Endothelial cell of hepatic sinusoid (primary cell): ENCODE measurements around the gene LRMDA.

Source experiments
- in situ Hi-C: cut with HindIII; loops from 2 replicates; pipeline ENCODE4 v1.10.0; 2017; ENCODE audit warnings: low sequenced_read_pairs

The LRMDA gene

GRCh38 chr10:76428551-76429367, 997.3 kb downstream of the LRMDA start:
- in situ Hi-C loops: no loop called here

- in situ Hi-C loops: no loop called here
These were observed 998.1 kb downstream of the LRMDA start for GRCh38 chr10:76429368-76430060.

GRCh38 chr10:76430061-76430645, 998.7 kb downstream of the LRMDA start:
- in situ Hi-C loops: no loop called here

- in situ Hi-C loops: no loop called here
These were observed 1000.9 kb downstream of the LRMDA start for GRCh38 chr10:76432016-76433012.

GRCh38 chr10:76433161-76434005, 1002.0 kb downstream of the LRMDA start:
- in situ Hi-C loops: no loop called here

GRCh38 chr10:76435157-76435556, 1003.7 kb downstream of the LRMDA start:
- in situ Hi-C loops: loop anchor here (5.0 kb wide), 1 partner anchor 37 kb away; no protein-coding TSS in a partner anchor

- in situ Hi-C loops: loop anchor here (5.0 kb wide), 1 partner anchor 36 kb away; no protein-coding TSS in a partner anchor
These were observed 1005.0 kb downstream of the LRMDA start for GRCh38 chr10:76436401-76436811.

GRCh38 chr10:76436981-76437380, 1005.6 kb downstream of the LRMDA start:
- in situ Hi-C loops: loop anchor here (5.0 kb wide), 1 partner anchor 35 kb away; no protein-coding TSS in a partner anchor

- in situ Hi-C loops: no loop called here
These were observed 1009.0 kb downstream of the LRMDA start for GRCh38 chr10:76440426-76440825.

GRCh38 chr10:76442113-76442512, 1010.7 kb downstream of the LRMDA start:
- in situ Hi-C loops: no loop called here

GRCh38 chr10:76444034-76444800, 1012.8 kb downstream of the LRMDA start:
- in situ Hi-C loops: no loop called here

- in situ Hi-C loops: no loop called here
These were observed 1016.2 kb downstream of the LRMDA start for GRCh38 chr10:76447578-76447977.

- in situ Hi-C loops: no loop called here
These were observed 1020.5 kb downstream of the LRMDA start for GRCh38 chr10:76451911-76452310.

GRCh38 chr10:76453332-76453731, 1021.9 kb downstream of the LRMDA start:
- in situ Hi-C loops: no loop called here

- in situ Hi-C loops: no loop called here
These were observed 1022.6 kb downstream of the LRMDA start for GRCh38 chr10:76453997-76454396.

- in situ Hi-C loops: no loop called here
These were observed 1023.2 kb downstream of the LRMDA start for GRCh38 chr10:76454506-76455140.

GRCh38 chr10:76456197-76456596, 1024.8 kb downstream of the LRMDA start:
- in situ Hi-C loops: no loop called here

- in situ Hi-C loops: no loop called here
These were observed 1027.7 kb downstream of the LRMDA start for GRCh38 chr10:76459016-76459730.
